Activated T-cell treated with anti-CD3 and anti-CD28 coated beads, Interleukin-2, amount 50 U/mL, for 48 hours (primary cell): ENCODE results near the gene TENM4.
"Not testable (repeated sequence)": the region's sequence is repeated elsewhere in the genome, so short reads cannot be mapped to it uniquely, and the experiment has no call there.

Experiments used
- DNase-seq, 2 experiments: peaks; one replicate each; pipeline ENCODE4 v3.0.0-alpha.2; 2020

The TENM4 gene

GRCh38 chr11:78645226-78646202, 795.3 kb downstream of the TENM4 start:
- peak; percentile 82 for DNase-seq

- DNase-seq: no peak
Observed at GRCh38 chr11:78643676-78644056, 797.2 kb downstream of the TENM4 start.

GRCh38 chr11:78642979-78643675, 797.7 kb downstream of the TENM4 start:
- DNase-seq: no peak

GRCh38 chr11:78641541-78641940, 799.3 kb downstream of the TENM4 start:
- DNase-seq: no peak

- DNase-seq: no peak
Observed at GRCh38 chr11:78638704-78639380, 802.0 kb downstream of the TENM4 start.

GRCh38 chr11:78637527-78637926, 803.3 kb downstream of the TENM4 start:
- DNase-seq: not testable (repeated sequence)

- DNase-seq: no peak
Observed at GRCh38 chr11:78635814-78636506, 804.9 kb downstream of the TENM4 start.

GRCh38 chr11:78633516-78634310, 807.1 kb downstream of the TENM4 start:
- no peak for DNase-seq

GRCh38 chr11:78630561-78631303, 810.1 kb downstream of the TENM4 start:
- no peak for DNase-seq

GRCh38 chr11:78630155-78630554, 810.7 kb downstream of the TENM4 start:
- no peak for DNase-seq

GRCh38 chr11:78622666-78623065, 818.2 kb downstream of the TENM4 start:
- DNase-seq: no peak

- no peak for DNase-seq
Observed at GRCh38 chr11:78620159-78620558, 820.7 kb downstream of the TENM4 start.

GRCh38 chr11:78615724-78616123, 825.1 kb downstream of the TENM4 start:
- no peak for DNase-seq

GRCh38 chr11:78613378-78613813, 827.4 kb downstream of the TENM4 start:
- DNase-seq: no peak

- no peak for DNase-seq
Observed at GRCh38 chr11:78612721-78613377, 828.0 kb downstream of the TENM4 start.

GRCh38 chr11:78609321-78609720, 831.5 kb downstream of the TENM4 start:
- DNase-seq: not testable (repeated sequence)

GRCh38 chr11:78607696-78608095, 833.1 kb downstream of the TENM4 start:
- no peak for DNase-seq

- no peak for DNase-seq
Observed at GRCh38 chr11:78606667-78607066, 834.2 kb downstream of the TENM4 start.

- DNase-seq: no peak
Observed at GRCh38 chr11:78605296-78605695, 835.5 kb downstream of the TENM4 start.

GRCh38 chr11:78603792-78604191, 837.0 kb downstream of the TENM4 start:
- no peak for DNase-seq
